ENCODE results near the gene CHMP4A.

GRCh38 chr14:24258119-24258518 is 44.8 kb upstream of the CHMP4A start:
- TF ChIP-seq CTCF (conservative IDR thresholded peaks at IDR 0.05; ENCODE audit: low read depth, low read length): no peak
- no peak for TF ChIP-seq EZH2 (IDR thresholded peaks at IDR 0.05; ENCODE audit: borderline replicate concordance, low read depth, low read length, poor library complexity, severe bottlenecking)
